ENCODE results near the gene LCE2D. TPM values are rescaled to one million over a fixed set of nuclear protein-coding genes. Genes with fewer than 3 reads are reported as not detected.
"Not testable (repeated sequence)": the region's sequence is repeated elsewhere in the genome, so short reads cannot be mapped to it uniquely, and the experiment has no call there.

The LCE2D gene
- total RNA-seq, 1 donor from 2014 or later: not detected

DNA sequence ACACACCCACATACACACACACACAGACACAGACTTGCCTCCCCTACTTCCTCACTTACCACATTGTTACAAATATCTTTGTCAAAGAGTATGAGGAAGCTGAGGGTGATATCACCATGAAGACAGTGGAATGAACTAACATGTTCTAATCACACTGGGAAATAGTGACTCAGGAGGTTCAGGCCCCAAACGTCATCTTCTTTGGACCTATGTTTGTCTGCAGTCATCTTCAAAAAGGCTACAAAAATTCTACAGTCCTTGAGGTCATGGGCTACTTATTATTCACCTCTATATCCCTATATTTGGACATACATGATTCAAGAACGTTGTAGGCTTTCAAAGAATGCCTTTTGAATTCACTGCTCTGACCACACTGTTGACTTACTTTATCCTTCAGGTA, 9.8 kb downstream of the LCE2D start:
- Histone ChIP-seq H3K27me3 (ENCODE audit: control insufficient read depth, insufficient read depth, low read length) (peaks cover 2% of the 10 kb centered on the region), H3K36me3 (ENCODE audit: control insufficient read depth, insufficient read depth, low read length) (no peaks in the 10 kb centered on the region), H3K4me3 (ENCODE audit: low read depth, low read length) (no peak overlapping the region)
- DNase-seq (ENCODE audit: low read depth): peak; percentile 89
- TF ChIP-seq, protein P1, sequence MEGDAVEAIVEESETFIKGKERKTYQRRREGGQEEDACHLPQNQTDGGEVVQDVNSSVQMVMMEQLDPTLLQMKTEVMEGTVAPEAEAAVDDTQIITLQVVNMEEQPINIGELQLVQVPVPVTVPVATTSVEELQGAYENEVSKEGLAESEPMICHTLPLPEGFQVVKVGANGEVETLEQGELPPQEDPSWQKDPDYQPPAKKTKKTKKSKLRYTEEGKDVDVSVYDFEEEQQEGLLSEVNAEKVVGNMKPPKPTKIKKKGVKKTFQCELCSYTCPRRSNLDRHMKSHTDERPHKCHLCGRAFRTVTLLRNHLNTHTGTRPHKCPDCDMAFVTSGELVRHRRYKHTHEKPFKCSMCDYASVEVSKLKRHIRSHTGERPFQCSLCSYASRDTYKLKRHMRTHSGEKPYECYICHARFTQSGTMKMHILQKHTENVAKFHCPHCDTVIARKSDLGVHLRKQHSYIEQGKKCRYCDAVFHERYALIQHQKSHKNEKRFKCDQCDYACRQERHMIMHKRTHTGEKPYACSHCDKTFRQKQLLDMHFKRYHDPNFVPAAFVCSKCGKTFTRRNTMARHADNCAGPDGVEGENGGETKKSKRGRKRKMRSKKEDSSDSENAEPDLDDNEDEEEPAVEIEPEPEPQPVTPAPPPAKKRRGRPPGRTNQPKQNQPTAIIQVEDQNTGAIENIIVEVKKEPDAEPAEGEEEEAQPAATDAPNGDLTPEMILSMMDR (IDR thresholded peaks at IDR 0.05; ENCODE audit: insufficient read depth, low read length, severe bottlenecking): no peak
- no peak for FAIRE-seq

DNA sequence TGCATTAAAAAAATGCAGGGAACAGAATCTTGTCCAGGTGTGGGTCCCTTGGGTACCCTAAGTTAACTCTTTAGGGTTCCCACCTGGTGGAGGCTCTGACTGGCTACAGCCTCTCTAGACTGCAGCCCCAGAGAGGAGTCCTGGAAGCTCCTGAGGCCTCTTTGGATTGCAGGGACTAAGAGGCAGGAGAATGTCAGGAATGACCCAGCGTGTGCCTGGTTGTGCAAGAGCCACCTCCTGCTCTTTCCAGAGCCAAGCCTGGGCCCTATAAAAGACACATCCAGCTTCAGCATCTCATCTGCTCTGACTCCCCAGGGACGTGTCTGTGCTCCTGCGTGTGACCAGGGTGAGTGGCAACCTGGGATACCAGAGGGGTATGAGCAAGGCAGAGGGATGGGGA, 11.8 kb downstream of the LCE2D start, which contains the start of gene LCE2C:
Gene LCE2C (plus strand): TSS at position 297 of the 400 bp plus-strand sequence. CDS start 737 bp downstream, outside the sequence.
- H3K27me3 ChIP-seq (ENCODE audit: control insufficient read depth, insufficient read depth, low read length): peaks cover 14% of the 10 kb centered on the region
- not testable (repeated sequence) for H3K4me3 ChIP-seq (ENCODE audit: low read depth, low read length); H3K36me3 ChIP-seq (ENCODE audit: control insufficient read depth, insufficient read depth, low read length); DNase-seq (ENCODE audit: low read depth); FAIRE-seq

DNA sequence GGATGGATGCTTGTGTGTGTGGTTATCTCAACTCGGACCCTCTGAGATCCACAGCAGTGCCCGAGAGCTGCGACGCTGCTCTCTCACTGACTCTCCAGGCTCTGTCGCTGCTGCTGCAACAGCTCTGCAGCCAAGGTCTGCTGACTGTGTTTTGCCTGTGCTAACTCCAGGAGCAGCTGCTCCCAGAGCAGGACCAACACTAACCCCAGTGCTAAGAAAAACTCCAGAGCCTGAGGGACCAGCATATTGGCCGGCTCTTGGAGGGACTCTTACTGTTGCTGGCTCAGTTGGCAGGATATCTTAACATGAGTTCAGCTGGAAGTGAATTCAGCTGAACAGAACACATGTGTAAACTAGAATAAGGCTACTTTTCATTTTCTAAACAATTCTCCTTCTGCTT, 16.3 kb downstream of the LCE2D start:
- Histone ChIP-seq H3K27me3 (ENCODE audit: control insufficient read depth, insufficient read depth, low read length) (peaks cover 21% of the 10 kb centered on the region), H3K4me3 (ENCODE audit: low read depth, low read length) (no peak overlapping the region), H3K36me3 (ENCODE audit: control insufficient read depth, insufficient read depth, low read length) (no peaks in the 10 kb centered on the region)
- TF ChIP-seq, protein P1 (IDR thresholded peaks at IDR 0.05; ENCODE audit: insufficient read depth, low read length, severe bottlenecking): no peak
- no peak for DNase-seq (ENCODE audit: low read depth)
- FAIRE-seq: no peak

DNA sequence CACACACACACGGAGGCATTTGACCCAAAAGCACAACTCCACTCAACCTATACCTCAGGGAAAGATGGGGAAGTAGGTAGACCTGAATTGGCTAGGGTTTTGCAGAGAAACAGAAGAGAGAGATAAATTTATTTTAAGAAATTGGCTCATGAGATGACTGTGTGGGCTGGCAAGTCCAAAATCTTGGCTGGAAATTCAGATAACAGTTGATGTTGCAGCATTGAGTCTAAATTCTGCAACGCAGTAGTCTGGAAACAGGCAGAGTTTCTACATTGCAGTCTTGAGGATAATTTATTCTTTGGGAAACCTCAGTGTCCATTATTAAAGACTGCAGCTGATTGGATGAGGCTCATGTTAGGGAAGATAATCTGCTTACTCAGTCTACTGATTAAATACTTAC, 18.4 kb downstream of the LCE2D start:
- no peaks in the 10 kb centered on the region for H3K36me3 ChIP-seq (ENCODE audit: control insufficient read depth, insufficient read depth, low read length)
- H3K27me3 ChIP-seq (ENCODE audit: control insufficient read depth, insufficient read depth, low read length): peaks cover 21% of the 10 kb centered on the region
- TF ChIP-seq, protein P1 (IDR thresholded peaks at IDR 0.05; ENCODE audit: insufficient read depth, low read length, severe bottlenecking): no peak
- FAIRE-seq (no peak), DNase-seq (ENCODE audit: low read depth) (no peak)
- no peak overlapping the region for H3K4me3 ChIP-seq (ENCODE audit: low read depth, low read length)

DNA sequence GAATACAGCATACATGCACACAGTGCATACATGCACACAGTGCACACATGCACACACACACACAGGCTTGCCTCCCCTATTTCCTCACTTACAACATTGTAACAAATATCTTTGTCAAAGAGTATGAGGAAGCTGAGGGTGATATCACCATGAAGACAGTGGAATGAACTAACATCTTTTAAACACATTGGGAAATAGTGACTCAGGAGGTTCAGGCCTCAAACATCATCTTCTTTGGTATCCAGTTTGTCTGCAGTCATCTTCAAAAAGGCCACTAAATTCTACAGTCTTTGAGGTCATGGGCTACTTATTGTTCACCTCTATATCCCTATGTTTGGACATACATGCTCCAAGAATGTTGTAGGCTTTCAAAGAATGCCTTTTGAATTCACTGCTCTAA, 20.7 kb downstream of the LCE2D start:
- TF ChIP-seq, protein P1 (IDR thresholded peaks at IDR 0.05; ENCODE audit: insufficient read depth, low read length, severe bottlenecking): no peak

DNA sequence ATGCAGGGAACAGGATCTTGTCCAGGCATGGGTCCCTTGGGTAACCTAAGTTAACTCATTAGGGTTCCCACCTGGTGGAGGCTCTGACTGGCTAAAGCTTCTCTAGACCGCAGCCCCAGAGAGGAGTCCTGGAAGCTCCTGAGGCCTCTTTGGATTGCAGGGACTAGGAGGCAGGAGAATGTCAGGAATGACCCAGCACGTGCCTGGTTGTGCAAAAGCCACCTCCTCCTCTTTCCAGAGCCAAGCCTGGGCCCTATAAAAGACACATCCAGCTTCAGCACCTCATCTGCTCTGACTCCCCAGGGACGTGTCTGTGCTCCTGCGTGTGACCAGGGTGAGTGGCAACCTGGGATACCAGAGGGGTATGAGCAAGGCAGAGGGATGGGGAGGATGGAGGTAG, 22.6 kb downstream of the LCE2D start, which contains the start of gene LCE2B:
Gene LCE2B (plus strand): TSS at position 301 of the 400 bp plus-strand sequence. CDS start 721 bp downstream, outside the sequence.
- not testable (repeated sequence) for FAIRE-seq; DNase-seq (ENCODE audit: low read depth); H3K4me3 ChIP-seq (ENCODE audit: low read depth, low read length); H3K27me3 ChIP-seq (ENCODE audit: control insufficient read depth, insufficient read depth, low read length); H3K36me3 ChIP-seq (ENCODE audit: control insufficient read depth, insufficient read depth, low read length)

More for the DNA sequence above, 20.7 kb downstream of the LCE2D start:
- FAIRE-seq (no peak), DNase-seq (ENCODE audit: low read depth) (peak; percentile 39)
- Histone ChIP-seq H3K4me3 (ENCODE audit: low read depth, low read length) (no peak overlapping the region), H3K27me3 (ENCODE audit: control insufficient read depth, insufficient read depth, low read length) (peaks cover 16% of the 10 kb centered on the region), H3K36me3 (ENCODE audit: control insufficient read depth, insufficient read depth, low read length) (no peaks in the 10 kb centered on the region)
